ENCODE results near the gene CCDC71L. TPM values are rescaled to one million over a fixed set of nuclear protein-coding genes. Genes with fewer than 3 reads are reported as not detected.

Gene CCDC71L
- total and polyA plus RNA-seq, 2 of the 13 experiments (the other 11 are each of a cell fraction or from before 2014, with no cell fraction given), result 0.02 TPM; not detected in 1

- H4K20me1 ChIP-seq (ENCODE audit: insufficient read depth, low read length), result no peaks in the 10 kb centered on the region
- H3K9ac ChIP-seq (ENCODE audit: insufficient read depth, low read depth, low read length), result no peak overlapping the region
- no peak overlapping the region for H3K4me2 ChIP-seq (ENCODE audit: low read depth, low read length)
- no peaks in the 10 kb centered on the region for H3K36me3 ChIP-seq (replicated peaks in 1 of 2; ENCODE audit: control insufficient read depth in 1 of 2, insufficient read depth in 2 of 2, low read length in 2 of 2)
- intact Hi-C loops (cut with micrococcal nuclease; ENCODE audit: unreplicated experiment), result no loop called here
- FAIRE-seq (no peak), ATAC-seq (no peak), DNase-seq (ENCODE audit: low spot score) (no peak)
- no peaks in the 10 kb centered on the region for H3K4me1 ChIP-seq (ENCODE audit: insufficient read depth, low read length)
- in situ Hi-C loops (cut with HindIII; ENCODE audit: extremely low pct_ligation_motif_present, low pct_unique_long_range_greater_than_20kb), result no loop called here
- no TSS peak for BruUV-seq (replicated peaks)
- peaks cover 10% of the 10 kb centered on the region; the same call in 1 of the 2 replicates for H3K9me3 ChIP-seq (ENCODE audit: low read length)
- no peaks in the 10 kb centered on the region for H3K79me2 ChIP-seq (ENCODE audit: insufficient read depth, low read length)
- H3K27me3 ChIP-seq (ENCODE audit: control insufficient read depth in 1 of 2, insufficient read depth in 2 of 2, low read length in 2 of 2), result no peaks in the 10 kb centered on the region
- H3K27ac ChIP-seq (ENCODE audit: extremely low read length, insufficient read depth, low read length), result no peak overlapping the region
- CTCF ChIA-PET (ENCODE audit: low intra/inter-chr PET ratio, low total read pairs), result no interaction called here
- no peak overlapping the region for H2AFZ ChIP-seq (ENCODE audit: low read length)
- POLR2A ChIA-PET, result no interaction called here
- no peak overlapping the region for H3K4me3 ChIP-seq (replicated peaks in 1 of 3; ENCODE audit: insufficient read depth in 1 of 3, low read depth in 2 of 3, low read length in 3 of 3)
- TF ChIP-seq ZC3H13 (CRISPR knock-in tag; IDR thresholded peaks at IDR 0.05) (no peak), MED1 (CRISPR knock-in tag; IDR thresholded peaks at IDR 0.05) (no peak), GABPA (IDR thresholded peaks at IDR 0.05; ENCODE audit: low read depth, low read length) (no peak), GABPA (CRISPR knock-in tag; IDR thresholded peaks at IDR 0.05; ENCODE audit: low read depth) (no peak), ZBTB42 (CRISPR knock-in tag; IDR thresholded peaks at IDR 0.05) (no peak), ZNF790 (CRISPR knock-in tag; IDR thresholded peaks at IDR 0.05; ENCODE audit: borderline replicate concordance) (no peak), ZNF710 (CRISPR knock-in tag; IDR thresholded peaks at IDR 0.05; ENCODE audit: borderline replicate concordance) (no peak), PRDM4 (CRISPR knock-in tag; IDR thresholded peaks at IDR 0.05; ENCODE audit: borderline replicate concordance) (no peak), ZNF407 (CRISPR knock-in tag; IDR thresholded peaks at IDR 0.05; ENCODE audit: not compliant biosample characterization) (no peak), RBM39 (IDR thresholded peaks at IDR 0.05; ENCODE audit: low read depth, low read length, poor library complexity, severe bottlenecking) (no peak), REL (CRISPR knock-in tag; conservative IDR thresholded peaks at IDR 0.05) (no peak), CEBPB (IDR thresholded peaks at IDR 0.05; ENCODE audit: borderline replicate concordance, low read depth, low read length) (no peak), PHB2 (IDR thresholded peaks at IDR 0.05; ENCODE audit: partially characterized antibody) (no peak)
Observed at GRCh38 chr7:106620034-106620433, 40.9 kb downstream of the CCDC71L start.

Measured in HepG2 (cell line).